Colonic mucosa (tissue), 4 donors: ENCODE results near the gene POGLUT2. TPM values are rescaled to one million over a fixed set of nuclear protein-coding genes. Genes with fewer than 3 reads are reported as not detected.

ENCODE experiments used
- DNase-seq: peaks from one replicate; pipeline ENCODE4 v3.0.0-alpha.2; 2020
- H3K27ac ChIP-seq: fragments of 200-600 bp; one replicate; pipeline ENCODE4 v1.8.0; 2021
- H3K27me3 ChIP-seq: fragments of 200-600 bp; one replicate; pipeline ENCODE4 v1.8.0; 2021
- H3K36me3 ChIP-seq: fragments of 200-600 bp; one replicate; pipeline ENCODE4 v1.8.0; 2021
- H3K4me1 ChIP-seq: fragments of 200-600 bp; one replicate; pipeline ENCODE4 v1.8.0; 2021; ENCODE audit warnings: mild to moderate bottlenecking
- H3K4me3 ChIP-seq: fragments of 200-600 bp; one replicate; pipeline ENCODE4 v1.8.0; 2021
- H3K9ac ChIP-seq, 2 donors: one replicate each; pipeline ENCODE4 v1.7.0; 2013; ENCODE audit warnings: control low read depth in 2 of 2, low read depth in 2 of 2, low read length in 2 of 2
- H3K9me3 ChIP-seq: fragments of 200-600 bp; one replicate; pipeline ENCODE4 v1.8.0; 2021
- intact Hi-C: fragments of 100-400 bp; cut with DNase I; formaldehyde crosslinking; loops from one replicate; pipeline ENCODE4 v1.14.1; 2022
- total RNA-seq, 2 donors: library from RNA; stranded (reverse); fragmentation: NEBNext Ultra II Directional in 1 of 2; extraction: Animal tissue kit (Norgen Biotek cat#: 25700) in 1 of 2; gene quantifications; one replicate each; pipeline ENCODE4 v1.2.1, GENCODE V29; 2021
- TF ChIP-seq, protein P1 (sequence below): fragments of 200-600 bp; IDR thresholded peaks from one replicate; pipeline ENCODE4 v1.8.0; 2022; ENCODE audit warnings: antibody characterized with exemption, mild to moderate bottlenecking
- donor health status: healthy.
- donor health status: DM: no; HTN: no; CAD: no.
- donor health status: DM: no; HTN: no; CAD: no.

POGLUT2 gene
- total RNA-seq, 2 donors from 2014 or later: 1.3 to 2.8 TPM

DNA sequence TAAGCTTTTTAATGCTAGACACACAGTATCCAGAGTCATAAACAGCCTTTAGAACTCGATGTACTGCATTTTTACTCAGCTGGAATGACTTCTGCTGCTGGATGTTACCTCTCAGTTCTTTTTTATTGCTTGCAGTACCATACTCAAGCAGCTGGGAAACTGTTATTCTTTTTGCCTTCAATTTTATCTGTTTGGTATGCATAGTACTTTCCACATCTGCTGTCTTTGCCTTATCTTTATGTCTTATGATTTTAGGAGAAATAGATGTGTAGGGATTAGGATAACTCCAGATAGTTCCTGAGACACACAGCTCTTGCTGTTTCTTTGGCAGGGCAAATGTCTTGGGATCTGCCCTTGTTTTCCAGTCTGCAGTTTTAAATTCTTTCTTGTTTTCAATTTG, 56.7 kb downstream of the POGLUT2 start:
- Histone ChIP-seq H3K4me3 (no peak overlapping the region), H3K27me3 (no peaks in the 10 kb centered on the region), H3K4me1 (no peaks in the 10 kb centered on the region), H3K9me3 (no peaks in the 10 kb centered on the region), H3K27ac (no peak overlapping the region), H3K9ac (no peak overlapping the region), H3K36me3 (no peaks in the 10 kb centered on the region)
- TF ChIP-seq, protein P1, sequence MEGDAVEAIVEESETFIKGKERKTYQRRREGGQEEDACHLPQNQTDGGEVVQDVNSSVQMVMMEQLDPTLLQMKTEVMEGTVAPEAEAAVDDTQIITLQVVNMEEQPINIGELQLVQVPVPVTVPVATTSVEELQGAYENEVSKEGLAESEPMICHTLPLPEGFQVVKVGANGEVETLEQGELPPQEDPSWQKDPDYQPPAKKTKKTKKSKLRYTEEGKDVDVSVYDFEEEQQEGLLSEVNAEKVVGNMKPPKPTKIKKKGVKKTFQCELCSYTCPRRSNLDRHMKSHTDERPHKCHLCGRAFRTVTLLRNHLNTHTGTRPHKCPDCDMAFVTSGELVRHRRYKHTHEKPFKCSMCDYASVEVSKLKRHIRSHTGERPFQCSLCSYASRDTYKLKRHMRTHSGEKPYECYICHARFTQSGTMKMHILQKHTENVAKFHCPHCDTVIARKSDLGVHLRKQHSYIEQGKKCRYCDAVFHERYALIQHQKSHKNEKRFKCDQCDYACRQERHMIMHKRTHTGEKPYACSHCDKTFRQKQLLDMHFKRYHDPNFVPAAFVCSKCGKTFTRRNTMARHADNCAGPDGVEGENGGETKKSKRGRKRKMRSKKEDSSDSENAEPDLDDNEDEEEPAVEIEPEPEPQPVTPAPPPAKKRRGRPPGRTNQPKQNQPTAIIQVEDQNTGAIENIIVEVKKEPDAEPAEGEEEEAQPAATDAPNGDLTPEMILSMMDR: no peak
- intact Hi-C loops: no loop called here
- no peak for DNase-seq

Other genes starting within 250 kb of the POGLUT2 start
- gene TPP2, start 202.0 kb downstream of the POGLUT2 start, total RNA-seq: 10 to 100 TPM; 41.0 to 42.0 TPM
- gene METTL21C, start 103.9 kb downstream of the POGLUT2 start, total RNA-seq: not detected
- gene TEX30, start 25.2 kb downstream of the POGLUT2 start, total RNA-seq: 1 to 10 TPM; 3.7 to 8.3 TPM
- gene BIVM, start 143 bp upstream of the POGLUT2 start, total RNA-seq: 10 to 100 TPM; 11.8 to 15.5 TPM
- 10 to 100 TPM; 64.7 to 79.1 TPM for gene ERCC5, start 47.1 kb upstream of the POGLUT2 start, total RNA-seq